ENCODE data around the gene SPAG9. TPM values are rescaled to one million over a fixed set of nuclear protein-coding genes. Genes with fewer than 3 reads are reported as not detected.

SPAG9 gene
- total RNA-seq, 1 experiment from 2014 or later = 158 TPM

- DNase-seq (ENCODE audit: low spot score) = no peak
- in situ Hi-C loops (cut with HindIII; ENCODE audit: low sequenced_read_pairs) = no loop called here
Measured at GRCh38 chr17:50914505-50915063, 206.1 kb downstream of the SPAG9 start.

- DNase-seq (ENCODE audit: low spot score) = no peak
- in situ Hi-C loops (cut with HindIII; ENCODE audit: low sequenced_read_pairs) = no loop called here
Measured at GRCh38 chr17:50913120-50913519, 207.5 kb downstream of the SPAG9 start.

Other genes with a start within 250 kb of the SPAG9 start
- gene NME1, start 32.7 kb upstream of the SPAG9 start, total RNA-seq (2014; rRNA removed; shearing (Covaris generic)) = 376 and 415 TPM in 2 replicates
- gene NME2, start 45.5 kb upstream of the SPAG9 start, total RNA-seq (2014; rRNA removed; shearing (Covaris generic)) = 522 and 689 TPM in 2 replicates
- 6.5 and 14.0 TPM in 2 replicates for gene MBTD1, start 139.2 kb upstream of the SPAG9 start, total RNA-seq (2014; rRNA removed; shearing (Covaris generic))
- 133 and 139 TPM in 2 replicates for gene UTP18, start 139.7 kb upstream of the SPAG9 start, total RNA-seq (2014; rRNA removed; shearing (Covaris generic))